ENCODE data around the gene HSD17B4.
"Not testable (repeated sequence)": the region's sequence is repeated elsewhere in the genome, so short reads cannot be mapped to it uniquely, and the experiment has no call there.

HSD17B4 gene

GRCh38 chr5:119484884-119485283 is 32.6 kb downstream of the HSD17B4 start:
- DNase-seq, result no peak

DNA sequence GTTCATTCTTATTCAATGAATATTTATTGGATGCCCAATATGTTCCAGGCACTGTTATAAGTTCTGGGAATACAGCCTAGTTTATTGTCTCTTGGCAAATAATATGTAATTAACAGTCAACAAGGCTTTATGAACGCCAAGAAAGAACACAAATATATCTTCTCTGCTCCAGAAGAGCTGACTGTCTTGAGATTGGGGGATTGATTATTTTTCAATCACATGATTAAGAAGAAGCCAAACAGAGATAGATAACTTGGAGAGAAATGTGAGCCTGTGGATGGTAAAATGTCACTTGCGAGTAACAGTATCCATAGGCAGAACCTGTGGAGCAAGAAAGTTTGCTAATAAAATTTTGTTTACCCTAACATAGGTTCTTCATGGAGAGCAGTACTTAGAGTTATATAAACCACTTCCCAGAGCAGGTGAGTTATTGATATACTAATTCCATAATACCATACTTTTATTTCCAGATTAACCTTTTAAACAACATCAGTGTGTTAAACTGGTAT is 49.4 kb downstream of the HSD17B4 start:
- DNase-seq, result no peak

DNA sequence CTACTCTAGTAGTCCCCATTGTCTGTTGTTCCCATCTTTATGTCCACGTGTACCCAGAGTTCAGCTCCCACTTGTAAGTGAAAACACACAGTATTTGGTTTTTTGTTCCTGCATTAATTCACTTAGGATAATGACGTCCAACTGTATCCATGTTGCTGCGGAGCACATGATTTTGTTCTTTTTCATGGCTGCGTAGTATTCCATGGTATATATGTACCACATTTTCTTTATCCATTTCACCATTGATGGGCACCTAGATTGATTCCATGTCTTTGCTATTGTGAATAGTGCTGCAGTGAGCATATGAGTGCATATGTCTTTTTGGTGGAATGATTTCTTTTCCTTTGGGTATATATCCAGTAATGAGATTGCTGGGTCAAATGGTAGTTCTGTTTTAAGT is 51.6 kb downstream of the HSD17B4 start:
- not testable (repeated sequence) for DNase-seq

GRCh38 chr5:119512277-119512676 is 60.0 kb downstream of the HSD17B4 start:
- no peak for DNase-seq

DNA sequence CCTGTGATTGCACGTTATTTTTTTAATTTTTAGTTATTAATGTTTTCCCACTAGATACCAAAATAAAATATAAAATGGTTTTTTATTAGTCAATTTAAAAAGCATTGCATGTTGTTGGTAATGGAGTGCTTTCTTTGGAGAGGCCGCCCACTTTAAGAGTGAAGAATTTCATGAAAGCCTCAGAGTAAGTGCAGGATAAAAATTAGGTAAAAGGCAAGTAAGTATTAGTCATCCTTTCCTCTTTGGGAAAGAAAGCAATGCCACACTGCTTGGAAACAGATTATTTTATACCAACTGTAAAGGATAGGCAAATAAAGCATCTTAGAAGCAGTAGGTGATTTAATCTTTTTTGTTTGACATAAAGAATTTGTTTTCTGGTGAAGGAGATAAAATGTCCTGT is 62.9 kb downstream of the HSD17B4 start:
- no peak for DNase-seq

DNA sequence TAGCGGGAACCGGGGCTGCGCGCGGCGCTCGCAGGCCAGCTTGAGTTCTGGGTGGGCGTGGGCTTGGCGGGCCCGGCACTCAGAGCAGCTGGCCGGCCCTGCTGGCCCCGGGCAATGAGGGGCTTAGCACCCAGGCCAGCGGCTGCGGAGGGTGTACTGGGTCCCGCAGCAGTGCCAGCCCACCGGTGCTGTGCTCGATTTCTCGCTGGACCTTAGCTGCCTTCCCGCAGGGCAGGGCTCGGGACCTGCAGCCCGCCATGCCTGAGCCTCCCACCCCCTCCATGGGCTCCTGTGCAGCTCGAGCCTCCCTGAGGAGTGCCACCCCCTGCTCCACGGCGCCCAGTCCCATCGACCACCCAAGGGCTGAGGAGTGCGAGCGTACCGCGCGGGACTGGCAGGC is 64.8 kb downstream of the HSD17B4 start:
- not testable (repeated sequence) for DNase-seq

DNA sequence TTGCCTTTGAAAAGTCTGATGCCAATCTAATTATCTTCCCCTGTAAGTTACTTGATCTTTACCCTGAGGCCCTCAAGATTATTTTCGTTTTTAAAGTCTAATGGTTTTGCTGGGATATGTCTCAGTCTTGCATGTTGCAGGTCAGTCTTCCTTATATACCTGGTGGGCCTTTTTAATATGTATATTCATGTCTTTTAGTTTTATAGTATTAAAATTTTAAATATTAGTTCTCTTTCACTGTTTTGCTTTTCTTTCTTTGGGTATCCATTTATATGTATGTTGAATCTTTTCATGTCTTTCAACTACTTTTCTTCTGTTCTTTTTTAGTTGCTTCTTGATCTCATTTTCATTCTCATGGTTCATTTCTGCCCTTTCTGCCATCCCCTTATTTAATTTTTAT is 68.9 kb downstream of the HSD17B4 start:
- DNase-seq, result no peak

DNA sequence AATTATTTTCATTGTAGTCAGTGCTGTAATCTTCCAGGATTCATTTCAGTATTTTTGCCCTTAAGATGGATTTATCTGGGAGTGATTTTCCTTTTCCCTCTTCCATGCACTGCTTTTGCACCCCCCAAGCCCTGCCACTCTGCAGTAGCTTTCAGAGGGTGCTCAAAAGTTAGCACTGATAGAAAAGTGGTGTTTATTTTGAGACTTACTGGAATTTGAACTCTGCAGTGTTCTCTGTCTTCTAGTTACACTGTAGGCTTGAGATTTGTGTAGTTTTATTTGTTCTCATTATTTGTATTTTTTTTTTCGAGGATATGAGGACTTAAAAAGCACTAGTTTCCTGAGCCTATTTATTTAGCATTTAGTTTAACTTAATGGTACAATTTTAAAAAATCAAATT is 70.5 kb downstream of the HSD17B4 start:
- DNase-seq, result no peak

DNA sequence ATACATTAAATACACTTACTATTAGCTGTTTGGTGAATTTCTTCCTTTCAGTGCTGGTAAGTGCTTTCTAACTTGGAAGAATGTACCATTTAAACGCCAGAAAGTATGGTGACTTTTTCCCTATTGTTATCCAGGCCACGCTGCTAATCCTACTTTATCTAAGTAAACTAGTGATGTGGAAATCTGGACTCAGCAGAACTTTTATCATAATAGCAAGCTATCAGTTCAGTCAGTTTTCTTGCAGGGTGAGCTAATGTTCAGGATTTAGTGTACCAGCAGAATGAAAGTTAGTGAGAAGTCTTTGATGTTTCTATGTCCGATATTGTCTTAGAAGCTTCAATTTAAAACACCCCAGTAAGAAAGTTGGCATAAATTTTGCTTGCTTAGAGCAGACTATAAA is 72.2 kb downstream of the HSD17B4 start:
- no peak for DNase-seq

GRCh38 chr5:119527351-119527750 is 75.1 kb downstream of the HSD17B4 start:
- no peak for DNase-seq

DNA sequence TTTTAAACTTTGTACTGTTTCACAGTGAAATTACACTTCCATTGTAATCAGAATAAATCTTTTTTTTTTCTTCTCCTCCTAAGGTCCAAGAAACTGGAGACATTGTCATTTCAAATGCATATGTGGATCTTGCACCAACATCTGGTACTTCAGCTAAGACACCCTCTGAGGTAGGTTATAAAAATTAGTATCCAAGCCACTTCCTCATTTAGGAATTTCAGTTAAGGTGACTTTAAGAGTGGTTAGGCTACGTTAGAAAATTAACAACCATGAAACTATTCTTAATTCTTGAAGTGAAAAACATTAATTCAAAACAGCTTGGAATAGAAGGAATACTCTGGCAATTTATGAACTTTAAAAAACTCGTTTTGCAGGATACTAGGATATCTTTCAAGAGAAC is 77.5 kb downstream of the HSD17B4 start:
- DNase-seq, result no peak

DNA sequence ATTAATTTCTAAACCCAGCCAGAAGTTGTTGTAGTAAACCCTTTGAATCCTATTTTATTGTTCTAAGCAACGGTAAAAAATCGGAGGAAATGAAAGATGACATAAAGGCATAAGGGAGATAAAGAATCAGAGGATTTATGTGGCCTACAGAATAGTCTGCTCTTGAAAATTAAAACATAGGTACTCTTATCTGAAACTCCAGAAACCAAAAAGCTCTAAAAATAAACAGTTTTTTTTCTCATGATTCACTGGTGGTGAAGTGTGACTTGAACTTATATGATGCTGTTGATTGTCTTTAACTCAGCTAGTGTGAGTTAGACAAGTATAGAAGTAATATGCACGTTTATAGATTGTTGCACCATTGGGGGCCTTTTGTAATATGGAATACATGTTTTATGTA is 80.3 kb downstream of the HSD17B4 start:
- no peak for DNase-seq

- no peak for DNase-seq
These were observed 85.4 kb downstream of the HSD17B4 start for GRCh38 chr5:119537704-119538103.

GRCh38 chr5:119541716-119542115 is 89.4 kb downstream of the HSD17B4 start:
- no peak for DNase-seq

GRCh38 chr5:119551819-119552218 is 99.5 kb downstream of the HSD17B4 start:
- no peak for DNase-seq

- DNase-seq, result no peak
These were observed 102.3 kb downstream of the HSD17B4 start for GRCh38 chr5:119554597-119554996.

DNA sequence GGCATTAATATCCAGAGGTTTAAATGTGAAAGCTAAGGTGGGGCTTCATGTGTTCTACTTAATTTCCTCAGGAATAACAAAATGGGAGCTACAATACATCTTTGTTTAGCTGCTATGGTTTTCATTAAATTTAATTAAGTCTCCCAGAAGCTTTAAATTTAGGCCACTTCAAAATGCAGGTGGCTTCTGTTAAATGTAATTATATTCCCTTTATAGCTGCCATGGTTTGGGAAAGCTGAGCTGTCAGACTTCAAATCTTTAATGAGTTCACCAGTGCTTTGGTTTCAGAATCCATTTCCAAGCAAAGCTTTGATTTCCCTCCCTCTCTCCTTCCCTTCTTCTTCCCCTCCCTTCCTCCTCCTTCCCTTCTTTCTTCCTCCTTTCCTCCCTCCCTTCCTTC is 118.6 kb downstream of the HSD17B4 start:
- no peak for DNase-seq

GRCh38 chr5:119578937-119579336 is 126.6 kb downstream of the HSD17B4 start:
- DNase-seq, result peak; percentile 2

DNA sequence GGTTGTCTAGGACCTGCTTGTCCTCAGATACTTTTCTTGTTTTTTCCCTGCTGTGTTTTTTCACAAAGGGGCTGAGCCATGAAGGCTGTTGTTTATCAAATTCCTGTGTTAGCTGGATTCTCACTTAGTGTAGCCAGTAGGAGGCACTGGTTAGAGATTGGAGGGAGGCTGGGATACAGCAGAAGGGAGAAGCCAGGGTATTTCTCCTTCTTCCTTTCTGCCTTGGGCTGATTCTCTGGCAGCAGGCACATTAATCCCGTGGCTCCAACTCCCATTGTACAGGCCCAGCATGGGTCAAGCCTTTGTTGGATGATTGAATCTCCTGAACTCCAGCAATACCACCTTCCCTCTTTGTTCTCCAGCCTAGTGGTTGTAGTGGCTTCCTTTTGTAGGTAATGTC is 130.7 kb downstream of the HSD17B4 start:
- no peak for DNase-seq

GRCh38 chr5:119583684-119584083 is 131.4 kb downstream of the HSD17B4 start:
- no peak for DNase-seq

Measured in CD4-positive, alpha-beta T cell treated with Interleukin-12 subunit alpha and Interleukin-12 subunit beta, for 1 hour (primary cell).